GM12801 (cell line): ENCODE data around the gene GBGT1.
"Not testable (repeated sequence)": the region's sequence is repeated elsewhere in the genome, so short reads cannot be mapped to it uniquely, and the experiment has no call there.

Experiments
- TF ChIP-seq, protein P1 (sequence below): IDR thresholded peaks from one replicate; pipeline ENCODE4 v1.5.1; 2011; ENCODE audit warnings: control low read depth; ENCODE audit not compliant: insufficient read length; ENCODE audit errors: extremely low read depth

GBGT1 gene

DNA sequence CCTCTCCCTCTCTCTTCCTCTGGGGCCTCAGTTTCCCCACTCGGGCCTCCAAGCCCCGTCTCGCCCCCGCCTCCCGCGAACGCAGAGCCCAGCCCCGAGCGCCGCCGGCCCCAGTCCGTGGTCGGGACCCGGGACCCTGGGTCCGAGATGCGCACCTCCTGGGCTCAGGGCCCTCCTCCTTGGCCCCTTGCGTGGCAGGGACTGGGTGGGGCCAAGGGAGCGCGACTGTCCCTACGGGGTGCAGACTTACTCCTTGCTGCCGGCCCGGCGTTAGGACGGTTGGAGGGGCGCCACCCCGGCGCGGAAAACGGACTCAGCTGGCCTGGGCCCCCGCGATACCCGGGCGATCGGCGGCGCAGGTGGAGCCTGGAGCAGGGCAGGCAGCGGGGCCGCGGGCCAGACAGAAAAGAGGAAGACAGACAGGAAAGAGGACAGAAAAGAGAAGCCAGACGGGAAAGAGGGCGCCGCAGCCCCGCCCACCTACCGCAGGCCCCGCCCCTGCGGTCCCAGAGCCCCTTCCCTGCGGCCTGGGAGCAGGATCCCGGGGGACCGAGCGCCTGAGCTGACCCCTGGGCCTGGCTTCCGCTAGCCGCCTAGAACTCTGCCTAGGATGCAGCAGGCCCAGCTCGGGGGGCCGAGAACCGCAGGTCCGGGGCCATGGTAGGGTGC, at the start of gene GBGT1:
TSS of gene GBGT1 (minus strand) at position 411 of the 669 bp plus-strand sequence. CDS start 1,502 bp downstream, outside the sequence.
- TF ChIP-seq, protein P1, sequence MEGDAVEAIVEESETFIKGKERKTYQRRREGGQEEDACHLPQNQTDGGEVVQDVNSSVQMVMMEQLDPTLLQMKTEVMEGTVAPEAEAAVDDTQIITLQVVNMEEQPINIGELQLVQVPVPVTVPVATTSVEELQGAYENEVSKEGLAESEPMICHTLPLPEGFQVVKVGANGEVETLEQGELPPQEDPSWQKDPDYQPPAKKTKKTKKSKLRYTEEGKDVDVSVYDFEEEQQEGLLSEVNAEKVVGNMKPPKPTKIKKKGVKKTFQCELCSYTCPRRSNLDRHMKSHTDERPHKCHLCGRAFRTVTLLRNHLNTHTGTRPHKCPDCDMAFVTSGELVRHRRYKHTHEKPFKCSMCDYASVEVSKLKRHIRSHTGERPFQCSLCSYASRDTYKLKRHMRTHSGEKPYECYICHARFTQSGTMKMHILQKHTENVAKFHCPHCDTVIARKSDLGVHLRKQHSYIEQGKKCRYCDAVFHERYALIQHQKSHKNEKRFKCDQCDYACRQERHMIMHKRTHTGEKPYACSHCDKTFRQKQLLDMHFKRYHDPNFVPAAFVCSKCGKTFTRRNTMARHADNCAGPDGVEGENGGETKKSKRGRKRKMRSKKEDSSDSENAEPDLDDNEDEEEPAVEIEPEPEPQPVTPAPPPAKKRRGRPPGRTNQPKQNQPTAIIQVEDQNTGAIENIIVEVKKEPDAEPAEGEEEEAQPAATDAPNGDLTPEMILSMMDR: no peak

DNA sequence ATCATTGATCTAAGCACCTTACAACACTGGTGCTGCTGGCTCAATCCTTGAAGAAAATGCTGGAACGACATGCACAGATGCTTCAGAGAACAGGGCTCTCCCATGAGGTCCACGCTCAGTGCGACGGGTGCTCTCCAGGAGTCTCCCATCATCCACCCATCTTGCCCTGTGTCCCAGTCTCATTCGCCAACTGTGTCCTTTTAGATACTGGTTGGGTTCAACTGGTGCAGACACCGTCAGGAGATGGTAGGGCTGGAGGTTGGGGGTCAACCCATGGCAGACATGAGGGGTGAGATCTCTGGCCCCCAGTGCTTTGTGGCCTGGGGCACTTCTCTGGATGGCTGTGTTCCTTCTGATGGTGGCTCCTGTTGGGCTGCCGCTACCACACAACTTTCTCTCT, 46.9 kb upstream of the GBGT1 start:
- TF ChIP-seq, protein P1: no peak

DNA sequence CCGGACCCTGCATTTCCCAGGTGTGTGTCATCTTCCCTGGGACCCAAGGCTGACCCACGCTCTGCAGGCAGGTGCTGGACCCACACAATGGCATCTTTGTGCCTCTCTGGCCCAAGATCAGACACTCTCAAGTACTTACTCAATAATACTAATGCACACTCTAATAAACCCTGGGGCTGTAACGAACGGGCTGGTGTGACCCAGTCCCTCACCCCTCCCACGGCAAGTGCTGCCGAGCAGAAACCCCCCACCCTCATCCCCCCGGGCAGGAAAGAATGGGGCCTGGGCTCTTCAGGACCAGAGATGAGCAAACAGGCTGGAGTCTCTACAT, 46.5 kb upstream of the GBGT1 start:
- TF ChIP-seq, protein P1: no peak

DNA sequence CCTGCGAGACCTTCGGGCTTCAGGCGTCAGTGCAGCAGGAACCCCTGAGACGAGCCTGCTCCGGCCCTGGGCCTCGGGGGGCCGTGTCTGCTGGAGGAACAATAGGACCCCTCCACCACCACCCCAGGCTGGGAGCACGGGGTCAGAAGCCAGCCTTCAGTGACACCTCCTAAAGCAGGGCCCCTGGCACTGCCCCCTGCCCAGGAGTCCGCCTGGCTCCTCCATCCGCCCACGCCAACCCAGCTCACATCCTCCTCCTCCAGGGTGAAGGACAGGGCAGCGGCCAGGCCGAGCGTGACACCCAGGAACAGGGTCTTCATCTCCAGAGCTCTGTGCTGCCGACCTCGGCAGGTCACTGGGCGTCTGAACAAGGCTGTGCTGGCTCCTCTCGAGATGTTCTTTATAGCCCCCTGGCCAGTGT, 45.2 kb upstream of the GBGT1 start, which contains the start of gene OBP2B:
TSS of gene OBP2B (minus strand) at position 371 of the 421 bp plus-strand sequence. CDS start at position 320, 51 bp downstream.
- TF ChIP-seq, protein P1: not testable (repeated sequence)

DNA sequence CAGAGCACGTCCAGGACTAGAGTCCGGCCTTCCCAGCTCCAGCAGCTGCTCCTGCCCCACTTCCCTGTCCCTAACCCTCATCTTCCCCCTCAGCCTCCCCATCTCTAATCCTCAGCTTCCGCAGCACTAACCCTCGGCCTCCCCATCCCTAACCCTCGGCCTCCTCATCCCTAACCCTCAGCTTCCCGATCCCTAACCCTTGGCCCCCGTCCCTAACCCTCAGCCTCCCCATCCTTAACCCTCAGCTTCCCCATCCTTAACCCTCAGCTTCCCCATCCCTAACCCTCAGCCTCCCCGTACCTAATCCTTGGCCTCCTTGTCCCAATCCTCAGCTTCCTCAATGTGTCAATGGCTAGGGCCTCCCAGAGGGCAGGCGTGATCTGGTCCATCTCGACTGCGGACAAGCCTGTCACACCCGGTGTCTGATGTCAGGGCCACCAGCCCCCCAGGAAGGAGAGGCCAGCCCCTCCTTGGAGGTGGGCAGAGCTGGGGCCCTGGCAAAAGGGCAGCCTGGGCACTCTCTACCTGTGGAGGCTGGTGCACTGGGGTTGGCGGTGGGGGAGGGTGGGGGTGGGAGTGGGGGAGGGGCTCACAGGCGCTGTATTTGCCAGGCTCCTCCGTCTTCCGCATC, 43.9 kb upstream of the GBGT1 start:
- TF ChIP-seq, protein P1: no peak

DNA sequence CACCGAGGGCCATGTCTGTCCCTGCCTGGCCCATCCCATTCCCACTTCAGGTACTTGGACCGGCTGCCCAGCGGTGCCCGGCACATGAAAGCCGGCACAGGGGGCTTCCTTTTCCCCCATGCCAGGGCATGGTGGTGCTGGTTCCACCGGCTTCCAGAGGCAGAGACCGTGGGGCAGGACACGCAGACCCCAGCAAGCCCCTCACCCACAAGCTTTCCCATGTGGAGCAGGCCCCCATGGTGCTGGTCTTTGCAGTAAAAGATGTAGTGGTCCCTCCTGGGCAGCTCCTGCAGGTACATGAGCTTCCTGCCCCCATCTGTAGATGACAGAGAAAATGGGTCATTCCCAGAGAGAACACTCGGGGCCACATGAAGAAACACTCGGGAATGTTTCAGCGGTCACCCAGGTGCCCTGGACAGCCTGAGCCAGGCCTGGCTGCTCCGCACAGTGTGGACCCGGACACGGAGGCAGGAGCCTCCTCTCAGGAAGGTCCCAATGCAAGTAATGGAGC, 43.4 kb upstream of the GBGT1 start:
- TF ChIP-seq, protein P1: no peak

DNA sequence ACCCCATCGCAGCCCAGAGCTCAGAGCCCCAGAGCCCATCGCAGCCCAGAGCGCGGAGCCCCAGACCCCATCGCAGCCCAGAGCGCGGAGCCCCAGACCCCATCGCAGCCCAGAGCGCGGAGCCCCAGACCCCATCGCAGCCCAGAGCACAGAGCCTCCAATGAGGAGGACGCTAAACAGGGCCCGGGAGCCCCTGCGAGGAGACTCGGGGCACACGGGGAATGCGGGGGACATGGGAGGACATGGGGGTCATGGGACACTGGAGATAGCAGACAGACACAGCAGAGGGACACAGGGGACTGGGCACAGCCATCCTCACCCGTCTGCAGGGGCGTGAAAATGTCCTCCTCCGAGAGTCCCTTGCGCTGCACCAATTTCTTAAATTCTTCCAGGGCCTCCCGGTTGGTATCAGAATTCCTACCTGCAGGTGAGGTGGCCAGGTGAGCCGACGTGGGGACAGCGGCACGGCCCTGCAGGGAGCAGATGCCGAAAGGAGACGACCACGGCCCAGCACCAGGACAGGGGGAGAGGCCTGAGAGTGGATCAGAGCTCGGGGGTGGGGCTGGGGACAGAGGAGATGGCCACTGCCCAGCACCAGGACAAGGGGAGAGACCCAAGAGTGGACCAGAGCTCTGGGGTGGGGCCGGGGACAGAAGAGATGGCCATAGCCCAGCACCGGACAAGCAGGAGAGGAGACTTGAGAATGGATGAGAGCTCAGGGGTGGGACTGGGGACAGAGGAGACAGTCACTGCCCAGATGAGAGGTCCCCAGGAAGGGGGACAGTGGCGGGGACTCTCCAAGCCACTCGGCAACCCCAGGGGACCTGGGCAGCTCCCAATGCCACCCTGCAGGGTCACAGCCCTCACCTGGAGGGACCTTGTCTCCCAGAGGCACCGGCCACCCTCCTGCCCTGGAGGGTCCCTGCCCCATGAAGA, 42.5 kb upstream of the GBGT1 start:
- TF ChIP-seq, protein P1: no peak
